ENCODE measurements around the gene ATP2C2. TPM values are rescaled to one million over a fixed set of nuclear protein-coding genes. Genes with fewer than 3 reads are reported as not detected.

ATP2C2 gene
- total and polyA plus RNA-seq, 2 of the 8 experiments (the other 6 are each of a cell fraction or from before 2014, with no cell fraction given): 1.2 to 2.8 TPM

DNA sequence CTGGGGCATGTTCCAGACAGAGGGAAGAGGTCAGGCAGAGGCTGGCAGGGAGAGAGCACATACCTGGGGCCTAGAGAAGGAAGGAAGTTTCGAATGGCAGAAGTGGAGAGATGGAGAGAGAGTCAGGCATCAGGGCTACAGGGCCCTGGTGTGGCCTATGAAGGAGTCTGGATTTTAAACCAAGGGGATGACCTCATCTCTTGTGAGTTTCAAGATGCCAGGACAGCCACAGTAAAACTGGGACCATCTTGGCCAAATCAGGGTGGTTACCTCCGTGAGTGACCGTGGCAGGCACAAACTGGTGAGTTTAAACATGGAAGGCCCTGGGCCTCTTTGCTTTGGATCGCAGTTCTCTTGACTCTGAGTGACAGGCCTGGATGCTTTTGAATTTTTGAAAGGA, 7.6 kb upstream of the ATP2C2 start:
- no peaks in the 10 kb centered on the region for H3K23me2 ChIP-seq (ENCODE audit: low read depth, low read length)
- H3K4ac ChIP-seq (replicated peaks; ENCODE audit: insufficient read length, low read depth, low read length): no peak overlapping the region
- H4K8ac ChIP-seq (ENCODE audit: extremely low read depth, insufficient read depth, low read length): no peak overlapping the region
- no peak overlapping the region for H4K91ac ChIP-seq (replicated peaks; ENCODE audit: insufficient read length, low read length)
- FAIRE-seq (no peak), DNase-seq (ENCODE audit: low read depth in 1 of 2, low spot score in 2 of 2) (no peak)
- WGBS, 2 experiments (ENCODE audit: extremely low coverage in 1 of 2, insufficient coverage in 1 of 2, insufficient read length in 1 of 2, insufficient replicate concordance in 2 of 2, low coverage in 1 of 2, low lambda C conversion rate in 2 of 2, missing lambda C conversion rate in 1 of 2): 94% methylated on average over 4 of the region's 4 CpGs; no CpG with 5 or more reads in 1 of the 2 experiments
- no peaks in the 10 kb centered on the region for H3K79me2 ChIP-seq (ENCODE audit: control insufficient read depth in 1 of 2, insufficient read depth in 2 of 2, low read length in 2 of 2)
- no peak overlapping the region for H3K4me2 ChIP-seq (ENCODE audit: insufficient read depth in 1 of 2, low read depth in 2 of 2, low read length in 2 of 2)
- H3K36me3 ChIP-seq (ENCODE audit: control insufficient read depth in 2 of 4, insufficient read depth in 4 of 4, low read length in 3 of 4): no peaks in the 10 kb centered on the region
- H3K23ac ChIP-seq (ENCODE audit: insufficient read length): no peak overlapping the region
- no peak overlapping the region for H3K9ac ChIP-seq (replicated peaks in 1 of 4; ENCODE audit: extremely low read depth in 1 of 4, low read depth in 3 of 4, low read length in 3 of 4)
- H3K14ac ChIP-seq (ENCODE audit: insufficient read length): no peak overlapping the region
- H2BK120ac ChIP-seq (replicated peaks; ENCODE audit: low read depth, low read length): no peak overlapping the region
- H2AFZ ChIP-seq (ENCODE audit: low read length): no peak overlapping the region
- H2BK12ac ChIP-seq (ENCODE audit: low read depth, low read length): 0 out of 2 replicates have a peak overlapping the region, but pooled peaks have one; percentile 39
- no peak overlapping the region for H3K56ac ChIP-seq (replicated peaks; ENCODE audit: insufficient read length, low read depth, low read length)
- H3K9me3 ChIP-seq (ENCODE audit: insufficient read depth in 2 of 2, low read depth in 1 of 2, low read length in 1 of 2): no peaks in the 10 kb centered on the region
- H2BK5ac ChIP-seq (ENCODE audit: low read depth, low read length): no peak overlapping the region
- peaks cover 0 to 5% (median 3%) of the 10 kb centered on the region in 4 experiments; a peak in 5 of 7 replicates for H3K4me1 ChIP-seq (replicated peaks in 1 of 4; ENCODE audit: control insufficient read depth in 3 of 4, insufficient read depth in 4 of 4, low read length in 3 of 4)
- ChIA-PET CTCF (ENCODE audit: partially characterized antibody) (no interaction called here), POLR2A (ENCODE audit: partially characterized antibody) (no interaction called here)
- H2BK15ac ChIP-seq (ENCODE audit: low read length): no peak overlapping the region
- no peaks in the 10 kb centered on the region for H3K27me3 ChIP-seq (replicated peaks in 1 of 4; ENCODE audit: control insufficient read depth in 3 of 4, extremely low read depth in 1 of 4, insufficient read depth in 3 of 4, low read length in 3 of 4)
- no peak overlapping the region for H4K5ac ChIP-seq (ENCODE audit: insufficient read length, low read depth, low read length)
- no peaks in the 10 kb centered on the region for H3K79me1 ChIP-seq (ENCODE audit: low read depth, low read length)
- no peak overlapping the region for H3K27ac ChIP-seq (ENCODE audit: low read depth, low read length)
- H2BK20ac ChIP-seq (ENCODE audit: low read length): no peak overlapping the region
- H3K4me3 ChIP-seq (ENCODE audit: extremely low read depth in 1 of 4, insufficient read depth in 2 of 4, low read depth in 3 of 4, low read length in 4 of 4): no peak overlapping the region
- H4K20me1 ChIP-seq (replicated peaks in 1 of 2; ENCODE audit: control insufficient read depth in 1 of 2, insufficient read depth in 2 of 2, low read length in 2 of 2): no peaks in the 10 kb centered on the region
- no peak overlapping the region for H3K18ac ChIP-seq (ENCODE audit: extremely low read depth, low read length)
- H2AK5ac ChIP-seq (ENCODE audit: low read depth, low read length): no peak overlapping the region
- TF ChIP-seq YY1 (IDR thresholded peaks at IDR 0.05; ENCODE audit: low read depth, low read length) (no peak), CREB1 (IDR thresholded peaks at IDR 0.05) (no peak), POLR2A (IDR thresholded peaks at IDR 0.05; ENCODE audit: control extremely low read depth in 1 of 2, low read depth in 2 of 2, low read length in 2 of 2) (no peak), RXRA (IDR thresholded peaks at IDR 0.05; ENCODE audit: insufficient read depth, low read depth, low read length) (no peak), ASH2L (IDR thresholded peaks at IDR 0.05; ENCODE audit: low read length) (no peak), SP2 (IDR thresholded peaks at IDR 0.05; ENCODE audit: low read length) (no peak), HDAC2 (IDR thresholded peaks at IDR 0.05; ENCODE audit: borderline replicate concordance in 1 of 2, low read depth in 2 of 2, low read length in 2 of 2) (no peak), RFX5 (IDR thresholded peaks at IDR 0.05; ENCODE audit: borderline replicate concordance, low read depth, low read length) (no peak), TBP (IDR thresholded peaks at IDR 0.05; ENCODE audit: low read depth, low read length) (no peak), CTCF (IDR thresholded peaks at IDR 0.05; ENCODE audit: control extremely low read depth in 1 of 3, insufficient read depth in 1 of 3, low read depth in 1 of 3, low read length in 3 of 3) (no peak), NRF1 (IDR thresholded peaks at IDR 0.05; ENCODE audit: low read depth, low read length) (no peak)

Measured in H1 (cell line).